ENCODE data around the gene CDKN2AIP. TPM values are rescaled to one million over a fixed set of nuclear protein-coding genes. Genes with fewer than 3 reads are reported as not detected.
A peak's percentile ranks its signal among the peaks of the same experiment; 100 is the strongest.
"Not testable (repeated sequence)": the region's sequence is repeated elsewhere in the genome, so short reads cannot be mapped to it uniquely, and the experiment has no call there.

The CDKN2AIP gene
- total RNA-seq, 1 experiment from 2014 or later = 8.3 TPM

GRCh38 chr4:183411291-183411861 is 33.1 kb upstream of the CDKN2AIP start:
- in situ Hi-C loops (cut with HindIII; ENCODE audit: low pct_unique_long_range_greater_than_20kb, low sequenced_read_pairs) = no loop called here
- DNase-seq (ENCODE audit: low read depth) = peak; percentile 98

GRCh38 chr4:183412821-183413220 is 31.6 kb upstream of the CDKN2AIP start:
- no peak for DNase-seq (ENCODE audit: low read depth)
- in situ Hi-C loops (cut with HindIII; ENCODE audit: low pct_unique_long_range_greater_than_20kb, low sequenced_read_pairs) = no loop called here

GRCh38 chr4:183413234-183414200 is 30.9 kb upstream of the CDKN2AIP start:
- no peak for DNase-seq (ENCODE audit: low read depth)
- in situ Hi-C loops (cut with HindIII; ENCODE audit: low pct_unique_long_range_greater_than_20kb, low sequenced_read_pairs) = no loop called here

- in situ Hi-C loops (cut with HindIII; ENCODE audit: low pct_unique_long_range_greater_than_20kb, low sequenced_read_pairs) = no loop called here
- DNase-seq (ENCODE audit: low read depth) = no peak
Measured at GRCh38 chr4:183416879-183417755, 27.3 kb upstream of the CDKN2AIP start.

- peak; percentile 90 for DNase-seq (ENCODE audit: low read depth)
- in situ Hi-C loops (cut with HindIII; ENCODE audit: low pct_unique_long_range_greater_than_20kb, low sequenced_read_pairs) = no loop called here
Measured at GRCh38 chr4:183422962-183423631, 21.3 kb upstream of the CDKN2AIP start.

- no peak for DNase-seq (ENCODE audit: low read depth)
- in situ Hi-C loops (cut with HindIII; ENCODE audit: low pct_unique_long_range_greater_than_20kb, low sequenced_read_pairs) = no loop called here
Measured at GRCh38 chr4:183424109-183424744, 20.2 kb upstream of the CDKN2AIP start.

GRCh38 chr4:183426507-183426906 is 17.9 kb upstream of the CDKN2AIP start:
- in situ Hi-C loops (cut with HindIII; ENCODE audit: low pct_unique_long_range_greater_than_20kb, low sequenced_read_pairs) = no loop called here
- DNase-seq (ENCODE audit: low read depth) = no peak

GRCh38 chr4:183429489-183429888 is 14.9 kb upstream of the CDKN2AIP start:
- in situ Hi-C loops (cut with HindIII; ENCODE audit: low pct_unique_long_range_greater_than_20kb, low sequenced_read_pairs) = no loop called here
- no peak for DNase-seq (ENCODE audit: low read depth)

GRCh38 chr4:183430317-183430993 is 14.0 kb upstream of the CDKN2AIP start:
- no peak for DNase-seq (ENCODE audit: low read depth)
- in situ Hi-C loops (cut with HindIII; ENCODE audit: low pct_unique_long_range_greater_than_20kb, low sequenced_read_pairs) = no loop called here

GRCh38 chr4:183430994-183431347 is 13.5 kb upstream of the CDKN2AIP start:
- in situ Hi-C loops (cut with HindIII; ENCODE audit: low pct_unique_long_range_greater_than_20kb, low sequenced_read_pairs) = no loop called here

GRCh38 chr4:183431614-183432013 is 12.8 kb upstream of the CDKN2AIP start:
- DNase-seq (ENCODE audit: low read depth) = no peak
- in situ Hi-C loops (cut with HindIII; ENCODE audit: low pct_unique_long_range_greater_than_20kb, low sequenced_read_pairs) = no loop called here

More at GRCh38 chr4:183430994-183431347, 13.5 kb upstream of the CDKN2AIP start:
- DNase-seq (ENCODE audit: low read depth) = no peak

GRCh38 chr4:183433183-183433582 is 11.3 kb upstream of the CDKN2AIP start:
- in situ Hi-C loops (cut with HindIII; ENCODE audit: low pct_unique_long_range_greater_than_20kb, low sequenced_read_pairs); DNase-seq (ENCODE audit: low read depth): not testable (repeated sequence)

GRCh38 chr4:183434264-183434663 is 10.2 kb upstream of the CDKN2AIP start:
- in situ Hi-C loops (cut with HindIII; ENCODE audit: low pct_unique_long_range_greater_than_20kb, low sequenced_read_pairs) = no loop called here
- no peak for DNase-seq (ENCODE audit: low read depth)

- in situ Hi-C loops (cut with HindIII; ENCODE audit: low pct_unique_long_range_greater_than_20kb, low sequenced_read_pairs) = no loop called here
- no peak for DNase-seq (ENCODE audit: low read depth)
Measured at GRCh38 chr4:183434666-183435190, 9.7 kb upstream of the CDKN2AIP start.

GRCh38 chr4:183435803-183436202 is 8.6 kb upstream of the CDKN2AIP start:
- in situ Hi-C loops (cut with HindIII; ENCODE audit: low pct_unique_long_range_greater_than_20kb, low sequenced_read_pairs) = no loop called here
- no peak for DNase-seq (ENCODE audit: low read depth)

GRCh38 chr4:183436417-183436816 is 8.0 kb upstream of the CDKN2AIP start:
- in situ Hi-C loops (cut with HindIII; ENCODE audit: low pct_unique_long_range_greater_than_20kb, low sequenced_read_pairs) = no loop called here
- DNase-seq (ENCODE audit: low read depth) = no peak

- DNase-seq (ENCODE audit: low read depth) = no peak
- in situ Hi-C loops (cut with HindIII; ENCODE audit: low pct_unique_long_range_greater_than_20kb, low sequenced_read_pairs) = no loop called here
Measured at GRCh38 chr4:183437452-183437851, 7.0 kb upstream of the CDKN2AIP start.
